COLO668 (cell line): Measurements from ENCODE around the gene MARF1.
A peak's percentile ranks its signal among the peaks of the same experiment; 100 is the strongest.

ENCODE experiments used
- DNase-seq: peaks from one replicate; lab custom pipeline; 2025; ENCODE audit not compliant: unreplicated experiment; lab: John Stamatoyannopoulos, UW

MARF1 gene

GRCh38 chr16:15601212-15601879 is 41.6 kb downstream of the MARF1 start:
- DNase-seq, result no peak

DNA sequence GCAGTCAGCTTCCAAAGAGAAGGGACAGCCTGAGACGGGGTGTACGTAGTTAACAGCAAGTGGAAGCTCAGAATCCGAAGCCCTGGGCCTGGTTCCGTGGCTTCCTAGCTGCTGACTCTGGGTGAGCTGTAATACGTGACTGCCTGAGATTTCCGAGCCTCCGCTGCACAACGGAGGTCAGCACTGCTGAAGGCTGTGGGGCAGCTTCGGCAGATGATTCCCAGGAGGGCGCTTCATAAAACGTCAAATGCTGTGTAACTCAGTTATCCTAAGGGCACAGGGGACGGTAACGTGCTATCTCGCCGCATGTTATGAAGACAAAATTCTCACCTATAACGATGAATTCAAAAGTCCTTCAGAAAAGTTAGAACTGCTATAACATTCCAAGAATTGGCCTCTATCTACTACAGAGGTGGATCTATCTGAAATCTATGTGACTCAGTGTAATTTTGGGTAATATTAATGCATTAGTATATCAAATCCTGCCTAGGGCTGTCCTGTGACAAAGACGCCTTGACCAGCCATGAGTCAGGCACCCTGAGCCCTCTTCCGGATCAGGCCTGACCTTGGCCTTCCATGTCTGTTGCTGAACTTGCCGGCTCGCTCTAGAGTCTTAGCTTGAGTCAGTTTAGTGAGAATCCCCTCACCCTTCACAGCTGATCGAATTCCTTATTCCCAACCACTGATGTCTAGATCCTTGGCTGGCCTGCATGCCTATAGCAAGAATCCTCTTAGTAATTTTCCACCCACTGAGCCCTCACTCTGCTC is 43.5 kb downstream of the MARF1 start:
- DNase-seq, result no peak

GRCh38 chr16:15598648-15599190 is 44.2 kb downstream of the MARF1 start:
- DNase-seq, result no peak

DNA sequence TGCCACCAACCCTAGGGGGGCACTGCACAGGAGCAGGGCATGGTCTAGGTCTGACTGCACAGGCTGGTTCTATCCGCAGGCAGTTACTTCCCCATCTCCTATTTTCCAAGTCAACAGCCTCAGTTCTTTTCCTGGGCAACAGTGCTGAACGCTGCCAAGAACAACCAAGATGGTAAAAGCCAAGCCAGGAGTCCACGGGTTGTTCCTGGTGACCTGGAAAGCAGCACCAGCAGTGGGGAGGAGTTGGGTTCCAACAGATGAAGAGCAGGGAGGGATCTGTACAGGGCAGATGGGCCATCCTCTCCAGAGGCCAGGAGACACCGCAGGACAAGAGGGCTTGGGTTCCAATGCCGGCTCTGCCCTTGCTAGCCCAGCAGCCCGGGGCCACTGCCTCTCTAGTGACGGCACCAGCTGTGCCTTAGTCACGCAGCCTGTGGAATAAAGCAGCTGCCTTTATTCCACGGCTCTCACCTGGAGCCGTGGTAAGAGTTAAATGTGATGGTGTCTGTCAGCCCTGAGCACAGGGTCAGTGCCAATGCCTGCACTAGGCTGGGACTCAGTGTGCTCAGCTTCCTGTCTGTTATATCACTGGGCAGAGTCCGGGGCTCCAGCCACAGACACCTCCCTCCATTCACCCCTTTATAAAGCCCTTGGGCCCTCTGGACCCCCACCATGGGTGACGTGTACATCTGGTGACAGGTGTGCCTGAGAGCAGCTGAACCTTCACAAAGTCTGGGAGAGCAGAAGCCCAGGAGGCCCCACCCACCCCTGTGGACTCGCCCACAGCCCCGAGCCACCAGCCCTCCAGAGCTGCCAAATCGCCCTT is 44.9 kb downstream of the MARF1 start:
- no peak for DNase-seq

DNA sequence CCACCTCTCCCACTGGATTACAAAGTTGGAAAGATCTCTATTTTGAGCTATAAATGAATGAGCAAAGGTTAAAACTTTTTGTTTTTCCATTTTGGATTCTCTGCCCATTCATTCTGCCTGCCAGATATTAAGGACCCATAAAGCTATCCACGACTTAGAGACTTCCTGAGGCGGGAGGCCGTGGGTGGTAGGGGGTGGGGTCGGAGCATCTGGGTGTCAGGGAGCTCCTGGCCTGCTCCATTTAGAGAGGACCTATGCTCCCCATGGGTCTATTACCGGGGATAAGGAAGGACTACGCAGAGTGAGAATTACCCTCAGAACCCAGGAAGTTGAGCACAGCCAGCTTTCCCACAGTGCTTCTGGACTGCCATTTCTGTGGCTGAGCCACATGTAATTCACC is 45.8 kb downstream of the MARF1 start:
- DNase-seq, result no peak

- DNase-seq, result no peak
These were observed 48.1 kb downstream of the MARF1 start for GRCh38 chr16:15594711-15595320.

GRCh38 chr16:15593235-15593634 is 49.7 kb downstream of the MARF1 start:
- DNase-seq, result no peak

GRCh38 chr16:15592324-15592723 is 50.6 kb downstream of the MARF1 start:
- DNase-seq, result peak; percentile 16

DNA sequence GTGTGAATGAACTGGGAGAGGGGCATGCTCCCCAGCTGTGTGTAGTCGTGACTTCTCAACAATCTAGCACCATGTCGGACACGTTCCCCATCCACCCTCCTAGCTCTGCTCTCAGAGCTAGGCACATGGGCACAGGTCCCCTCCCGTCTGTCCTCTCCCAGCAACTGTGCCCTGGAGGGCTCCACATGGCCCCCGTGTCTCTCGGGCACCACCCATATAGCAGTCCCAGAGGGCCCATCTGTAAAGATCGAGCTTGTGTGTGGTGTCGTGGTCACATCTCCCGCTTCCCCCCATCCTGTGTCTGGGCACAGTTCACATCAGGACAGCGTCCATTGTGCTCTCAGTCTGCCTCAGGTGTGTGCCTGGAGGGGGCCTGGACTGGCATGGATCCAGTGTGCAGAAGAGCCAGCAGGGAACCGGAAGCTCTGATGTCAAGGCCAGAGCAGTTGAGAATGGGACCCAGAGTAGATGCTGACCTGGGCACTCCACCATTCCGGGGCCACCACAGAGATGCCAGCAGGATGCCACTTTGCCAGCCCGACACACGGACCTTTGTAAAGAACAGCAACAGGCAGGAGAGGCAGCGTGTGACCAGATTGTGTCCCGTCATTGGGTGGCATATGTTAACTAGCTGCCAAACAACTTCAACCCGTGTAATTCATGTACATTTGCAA is 55.7 kb downstream of the MARF1 start:
- DNase-seq, result no peak

DNA sequence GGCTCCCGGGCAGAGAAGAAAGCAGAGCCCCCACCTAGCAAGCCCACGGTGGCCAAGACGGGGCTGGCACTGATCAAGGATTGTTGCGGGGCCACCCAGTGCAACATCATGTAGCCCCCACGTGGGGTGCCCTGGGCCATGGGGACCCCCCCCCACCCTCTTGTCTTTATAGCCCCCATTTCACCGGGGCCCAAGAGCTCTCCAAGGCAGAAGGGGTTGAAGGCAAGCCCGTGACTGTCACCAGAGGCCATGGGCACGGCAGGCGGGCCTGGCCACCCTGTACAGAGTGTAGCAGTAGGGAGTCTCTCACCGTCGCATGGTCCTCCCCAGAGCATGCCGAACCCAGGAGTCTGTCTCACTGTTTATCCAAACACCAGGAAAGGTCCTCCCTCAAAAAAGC is 56.2 kb downstream of the MARF1 start:
- DNase-seq, result no peak

DNA sequence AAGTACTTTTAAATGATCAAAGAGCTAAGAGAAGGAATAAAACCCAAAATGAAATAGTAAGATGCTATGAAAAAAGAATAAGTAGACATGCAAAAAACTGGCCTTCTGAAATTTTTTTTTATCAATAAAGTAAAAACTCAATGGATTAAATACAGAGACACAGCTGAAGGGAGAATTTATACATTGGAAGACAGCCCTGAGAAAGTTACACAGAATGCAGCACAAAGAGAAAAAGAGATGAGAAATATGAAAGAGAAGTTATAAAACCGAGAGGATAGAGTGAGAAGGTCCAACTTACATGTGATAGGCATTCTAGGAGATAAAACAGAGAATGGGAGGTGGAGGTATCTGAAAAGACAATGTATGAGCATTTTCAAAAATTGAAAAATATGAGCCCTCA is 57.0 kb downstream of the MARF1 start:
- DNase-seq, result no peak

- DNase-seq, result no peak
These were observed 59.4 kb downstream of the MARF1 start for GRCh38 chr16:15583526-15583925.

DNA sequence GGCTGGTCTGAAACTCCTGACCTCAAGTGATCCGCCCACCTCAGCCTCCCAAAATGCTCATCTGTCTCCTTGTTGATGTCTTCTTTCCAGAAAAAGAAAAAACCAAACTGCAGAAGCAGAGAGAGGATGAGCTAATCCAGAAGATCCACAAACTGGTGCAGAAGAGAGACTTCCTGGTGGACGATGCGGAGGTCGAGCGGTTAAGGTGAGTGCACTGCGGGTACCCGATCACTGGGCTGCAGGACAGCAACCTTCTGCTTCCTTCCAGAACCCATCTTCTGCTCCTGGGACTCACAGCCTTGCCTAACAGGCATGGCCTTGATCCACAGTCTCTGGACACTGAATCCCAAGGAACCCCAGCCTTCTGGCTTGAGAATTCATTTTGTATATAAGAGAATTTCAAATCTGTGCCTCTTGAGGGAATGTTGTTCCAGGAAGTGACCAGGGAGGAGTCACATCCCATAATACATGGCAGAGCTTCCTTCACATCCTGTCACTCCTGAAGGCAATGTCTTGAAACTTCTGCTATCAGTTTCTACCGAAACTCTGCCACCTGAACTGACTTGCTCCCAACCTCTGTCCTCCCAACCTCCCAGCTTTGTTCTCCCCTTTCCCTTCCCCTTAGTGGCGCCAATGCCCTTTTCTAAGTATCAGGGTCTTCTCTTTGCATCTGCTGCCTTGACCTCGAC is 61.7 kb downstream of the MARF1 start:
- DNase-seq, result no peak

DNA sequence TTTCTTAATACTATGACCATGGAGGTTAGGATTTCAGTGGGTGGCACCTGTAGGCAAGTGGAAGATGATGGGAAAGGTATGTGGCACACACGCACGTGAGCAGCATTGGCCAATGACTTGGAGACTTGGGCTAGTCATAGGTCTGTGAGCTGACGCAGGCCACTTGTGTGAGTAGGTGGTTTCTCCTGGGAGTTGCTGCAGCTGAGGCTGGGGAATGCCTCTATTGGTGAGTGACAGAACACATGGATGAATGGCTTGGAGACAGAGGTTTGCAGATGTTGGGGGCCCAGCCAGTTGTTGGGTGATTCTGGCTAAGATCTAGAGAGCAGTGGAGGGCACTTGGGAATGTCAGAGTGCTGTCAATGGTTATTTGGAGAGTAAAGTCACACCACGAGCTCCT is 64.1 kb downstream of the MARF1 start:
- no peak for DNase-seq

- peak; percentile 72 for DNase-seq
These were observed 65.7 kb downstream of the MARF1 start for GRCh38 chr16:15576960-15577958.

- no peak for DNase-seq
These were observed 67.5 kb downstream of the MARF1 start for GRCh38 chr16:15575293-15576049.

DNA sequence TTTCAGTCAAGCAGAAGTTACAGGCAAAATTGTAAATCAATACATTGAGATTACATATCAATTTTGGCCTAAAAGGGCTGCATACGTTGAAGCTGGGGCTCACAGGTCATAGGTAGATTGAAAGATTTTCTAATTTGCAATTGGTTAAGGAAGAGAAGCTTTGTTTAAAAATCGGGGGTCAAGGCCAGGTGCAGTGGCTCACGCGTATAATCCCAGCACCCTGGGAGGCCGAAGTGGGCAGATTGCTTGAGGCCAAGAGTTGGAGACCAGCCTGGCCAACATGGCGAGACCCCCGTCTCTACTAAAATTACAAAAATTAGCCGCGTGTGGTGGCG is 68.4 kb downstream of the MARF1 start:
- no peak for DNase-seq
